Hepatocyte (in vitro differentiated cells): ENCODE results near the gene OSBPL3. TPM values are rescaled to one million over a fixed set of nuclear protein-coding genes. Genes with fewer than 3 reads are reported as not detected.

Source experiments
- DNase-seq: peaks from one replicate; pipeline ENCODE4 v3.0.0-alpha.2; 2016; ENCODE audit warnings: low spot score
- H2AFZ ChIP-seq: fragments of 200-600 bp; sonication (generic); 2 replicates; pipeline ENCODE4 v1.6.0; 2016; ENCODE audit warnings: antibody characterized with exemption, mild to moderate bottlenecking
- H3K27ac ChIP-seq: fragments of 200-600 bp; sonication (generic); 2 replicates; pipeline ENCODE4 v1.5.1; 2016; ENCODE audit warnings: mild to moderate bottlenecking
- H3K27me3 ChIP-seq: fragments of 200-600 bp; sonication (generic); 2 replicates; pipeline ENCODE4 v1.6.1; 2016
- H3K36me3 ChIP-seq: fragments of 200-600 bp; sonication (generic); replicated peaks from 2 replicates; pipeline ENCODE4 v1.5.1; 2016; ENCODE audit warnings: low read depth; ENCODE audit not compliant: insufficient read depth
- H3K4me1 ChIP-seq: fragments of 200-600 bp; sonication (generic); 2 replicates; pipeline ENCODE4 v1.5.1; 2016; ENCODE audit warnings: mild to moderate bottlenecking, moderate library complexity; ENCODE audit not compliant: insufficient read depth
- H3K4me2 ChIP-seq: fragments of 200-600 bp; sonication (generic); 2 replicates; pipeline ENCODE4 v1.6.0; 2016
- H3K4me3 ChIP-seq: fragments of 200-600 bp; sonication (generic); 2 replicates; pipeline ENCODE4 v1.5.1; 2016; ENCODE audit warnings: mild to moderate bottlenecking
- H3K79me2 ChIP-seq: fragments of 200-600 bp; sonication (generic); 2 replicates; pipeline ENCODE4 v1.6.0; 2017; ENCODE audit warnings: mild to moderate bottlenecking
- H3K9me2 ChIP-seq: fragments of 200-600 bp; sonication (generic); replicated peaks from 2 replicates; pipeline ENCODE4 v1.6.0; 2017; ENCODE audit warnings: mild to moderate bottlenecking; ENCODE audit not compliant: insufficient read depth
- H3K9me3 ChIP-seq: fragments of 200-600 bp; sonication (generic); 2 replicates; pipeline ENCODE4 v1.5.1; 2016; ENCODE audit warnings: low read depth, mild to moderate bottlenecking
- H4K20me1 ChIP-seq: fragments of 200-600 bp; sonication (generic); 2 replicates; pipeline ENCODE4 v1.6.0; 2016; ENCODE audit warnings: mild to moderate bottlenecking; ENCODE audit not compliant: insufficient read depth, poor library complexity, severe bottlenecking
- CTCF ChIP-seq: fragments of 200-600 bp; sonication (generic); IDR thresholded peaks from 2 replicates; pipeline ENCODE4 v1.5.1; 2016; ENCODE audit warnings: antibody characterized with exemption, mild to moderate bottlenecking; ENCODE audit not compliant: poor library complexity
- EZH2 ChIP-seq: fragments of 200-600 bp; sonication (generic); IDR thresholded peaks from 2 replicates; pipeline ENCODE4 v1.6.1; 2016; ENCODE audit warnings: antibody characterized with exemption, mild to moderate bottlenecking, borderline replicate concordance
- EZH2phosphoT487 ChIP-seq: fragments of 200-600 bp; sonication (generic); IDR thresholded peaks from one replicate; pipeline ENCODE4 v1.6.1; 2018; ENCODE audit warnings: antibody characterized with exemption, mild to moderate bottlenecking, low read depth, moderate library complexity; ENCODE audit not compliant: unreplicated experiment, severe bottlenecking
- WGBS: methylation state at CpG from one replicate; pipeline ENCODE4 v1.1.6; 2016; ENCODE audit warnings: low lambda C conversion rate; ENCODE audit errors: missing lambda C conversion rate; 5-methylcytosine and 5-hydroxymethylcytosine counted together
- polyA plus RNA-seq: library from polyadenylated mRNA; unstranded; fragments of >200 nt; fragmentation: Nextera tagmentation; extraction: Ambion mirVana; gene quantifications from 2 replicates; pipeline ENCODE4 v1.2.1, GENCODE V29; 2016
- total RNA-seq: library from RNA; depleted of rRNA; stranded (reverse); fragments of >200 nt; gene quantifications from 2 replicates; pipeline ENCODE4 v1.2.3, GENCODE V29; 2014

The OSBPL3 gene
- total RNA-seq (18.0 and 19.1 TPM in 2 replicates), polyA plus RNA-seq (11.4 and 13.7 TPM in 2 replicates)

GRCh38 chr7:24979863-24980533 is at the start of gene OSBPL3:
TSS of gene OSBPL3 (minus strand) at chr7:24980178. CDS start at chr7:24892472, 87,706 bp downstream.
- Histone ChIP-seq H3K4me1 (peaks cover 7% of the 10 kb centered on the region), H3K79me2 (peaks cover 42% of the 10 kb centered on the region), H3K9me3 (no peaks in the 10 kb centered on the region), H3K4me2 (peak within 1 kb of the TSS; percentile 95), H2AFZ (peak within 1 kb of the TSS; percentile 68), H3K27ac (peak within 1 kb of the TSS; percentile 94), H3K27me3 (no peaks in the 10 kb centered on the region), H3K36me3 (no peaks in the 10 kb centered on the region), H3K4me3 (peak within 1 kb of the TSS; percentile 65), H3K9me2 (no peaks in the 10 kb centered on the region), H4K20me1 (no peaks in the 10 kb centered on the region)
- peak; percentile 98 for DNase-seq
- TF ChIP-seq EZH2phosphoT487 = no peak
- TF ChIP-seq CTCF = no peak
- no peak for TF ChIP-seq EZH2
- under 1% methylated on average over 66 of the region's 73 CpGs for WGBS

- Histone ChIP-seq H3K4me3 (no peak overlapping the region), H4K20me1 (no peaks in the 10 kb centered on the region), H3K27me3 (no peaks in the 10 kb centered on the region), H3K4me2 (no peak overlapping the region), H3K79me2 (no peaks in the 10 kb centered on the region), H3K27ac (peak overlapping the region; percentile 89), H3K36me3 (no peaks in the 10 kb centered on the region), H3K4me1 (peaks cover 13% of the 10 kb centered on the region), H2AFZ (no peak overlapping the region), H3K9me2 (no peaks in the 10 kb centered on the region), H3K9me3 (no peaks in the 10 kb centered on the region)
- no peak for DNase-seq
- TF ChIP-seq EZH2 (no peak), EZH2phosphoT487 (no peak), CTCF (no peak)
- 100% methylated on average over 1 of the region's 1 CpG for WGBS
Observed at GRCh38 chr7:25029075-25029474, 49.1 kb upstream of the OSBPL3 start.

DNA sequence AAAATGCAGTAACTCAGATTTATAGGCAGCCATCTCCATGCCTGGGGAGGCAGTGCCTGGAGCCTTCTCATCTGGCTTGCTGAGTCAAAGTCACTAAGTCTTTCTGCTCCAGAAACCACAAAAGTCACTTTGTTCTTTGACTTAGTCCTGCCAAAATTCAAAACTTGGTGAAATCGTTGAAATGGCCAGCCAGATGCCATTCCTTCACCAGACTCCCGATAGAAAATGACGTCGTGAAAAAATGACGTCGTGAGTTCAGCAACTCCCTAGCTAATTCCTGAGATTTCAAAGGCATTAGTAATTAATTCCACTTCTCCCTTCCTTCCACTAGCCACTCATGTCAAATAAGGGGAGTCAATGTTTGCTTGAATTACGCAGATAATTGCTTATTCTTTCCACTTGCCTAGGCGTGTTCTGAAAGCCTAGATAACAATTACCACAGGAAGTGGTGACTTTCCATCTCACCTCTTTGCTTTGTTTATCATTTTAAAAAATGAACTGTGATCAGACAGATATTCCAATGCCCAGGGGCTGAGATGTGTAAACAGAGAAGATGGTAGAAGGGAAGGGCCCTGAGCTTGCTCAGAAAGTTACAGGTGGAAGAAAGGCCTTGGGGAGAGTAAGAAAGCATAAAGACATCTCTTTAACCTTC is 48.5 kb upstream of the OSBPL3 start:
- H3K4me1 ChIP-seq = peaks cover 13% of the 10 kb centered on the region
- H3K79me2 ChIP-seq = no peaks in the 10 kb centered on the region
- TF ChIP-seq EZH2phosphoT487 (no peak), EZH2 (no peak), CTCF (no peak)
- H3K9me3 ChIP-seq = no peaks in the 10 kb centered on the region
- no peaks in the 10 kb centered on the region for H3K36me3 ChIP-seq
- H3K27ac ChIP-seq = peak overlapping the region; percentile 89
- 37% methylated on average over 8 of the region's 8 CpGs for WGBS
- H4K20me1 ChIP-seq = no peaks in the 10 kb centered on the region
- no peaks in the 10 kb centered on the region for H3K27me3 ChIP-seq
- peak overlapping the region; percentile 6 for H2AFZ ChIP-seq
- H3K9me2 ChIP-seq = no peaks in the 10 kb centered on the region
- DNase-seq = peak; percentile 65
- H3K4me2 ChIP-seq = no peak overlapping the region
- no peak overlapping the region for H3K4me3 ChIP-seq
